Middle frontal gyrus (tissue), 1 donor: ENCODE data around the gene HNRNPA1.

ENCODE experiments used
- DNase-seq: peaks from one replicate; pipeline ENCODE4 v3.0.0-alpha.2; 2015; ENCODE audit warnings: low spot score; ENCODE audit errors: extremely low spot score

Gene HNRNPA1

DNA sequence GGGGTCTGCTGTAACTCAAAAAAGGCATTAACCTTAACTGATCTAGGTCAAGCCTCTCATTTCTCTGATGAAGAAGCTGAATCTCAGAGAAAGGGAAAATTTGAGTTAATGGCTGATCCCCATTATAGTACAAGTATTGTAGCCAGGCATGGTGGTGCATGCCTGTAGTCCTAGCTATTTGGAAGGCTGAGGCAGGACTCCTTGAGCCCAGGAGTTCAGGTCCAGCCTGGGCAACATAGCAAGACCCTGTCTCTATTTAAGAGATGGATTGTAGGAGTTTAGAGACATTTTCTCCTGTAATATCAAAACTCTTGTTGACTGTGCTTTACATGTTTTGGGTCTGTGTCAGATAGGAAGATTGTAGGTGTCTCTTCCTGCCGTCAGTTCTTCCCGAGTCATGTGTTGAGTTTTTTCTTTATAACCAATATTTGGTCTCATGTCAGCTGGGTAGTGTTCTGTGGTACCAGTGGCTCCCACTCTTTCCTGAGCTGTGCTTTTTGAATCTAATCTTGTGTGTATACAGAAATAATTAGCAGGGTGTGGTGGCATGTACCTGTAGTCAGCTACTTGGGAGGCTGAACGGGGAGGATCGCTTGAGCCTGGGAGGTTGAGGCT lies 53.0 kb downstream of the HNRNPA1 start:
- no peak for DNase-seq
